NCI-H2029 treated with DMSO at 0.1 percent for 48 hours (cell line): ENCODE measurements around the gene CDK10.

Experiments used
- DNase-seq: peaks from one replicate; lab custom pipeline; 2025; lab: John Stamatoyannopoulos, UW

Gene CDK10

DNA sequence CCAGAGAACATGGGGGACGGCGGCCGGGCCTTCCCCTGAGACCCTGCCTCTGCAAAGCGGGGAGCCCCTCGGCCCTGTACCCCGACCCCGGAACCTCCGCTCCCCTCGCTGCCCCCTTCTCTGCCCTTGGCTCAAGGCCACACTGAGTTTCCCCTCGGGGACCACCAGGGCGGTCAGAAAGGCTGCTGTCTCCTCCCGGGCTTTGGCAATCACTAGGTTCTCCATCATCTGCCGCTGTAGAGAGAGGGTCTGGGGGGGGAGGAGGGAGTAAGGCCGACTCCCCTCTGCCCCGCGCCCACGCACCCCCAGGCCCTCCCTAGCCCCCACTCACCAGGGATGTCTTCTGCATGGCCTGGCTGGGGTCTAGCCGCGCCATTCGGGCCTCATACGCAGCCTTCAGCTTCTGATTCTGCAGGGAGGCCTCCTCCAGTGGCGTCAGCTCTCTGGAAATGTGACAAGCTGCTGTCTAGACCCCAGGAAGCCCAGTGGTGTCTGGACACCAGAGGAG lies 25.8 kb downstream of the CDK10 start:
- no peak for DNase-seq

DNA sequence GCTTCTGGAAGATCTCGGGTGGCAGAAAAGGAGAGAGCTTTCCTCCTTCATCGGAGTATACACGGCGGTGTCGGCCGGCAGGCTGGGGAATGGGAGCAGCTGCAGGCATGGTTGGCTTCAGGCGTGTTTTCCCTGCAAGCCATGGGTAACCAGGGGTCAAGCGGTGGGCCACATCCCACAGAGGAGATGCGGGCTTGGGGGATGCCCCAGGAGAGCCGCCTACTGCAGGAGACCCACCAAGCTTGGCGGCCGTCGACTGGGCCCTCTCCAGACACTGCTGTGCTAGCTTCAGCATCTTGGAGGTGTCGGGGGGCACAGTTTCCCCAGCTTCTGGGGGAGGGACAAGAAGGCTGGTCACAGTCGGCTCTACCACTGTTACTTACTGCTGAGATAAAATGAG lies 30.0 kb downstream of the CDK10 start:
- no peak for DNase-seq

DNA sequence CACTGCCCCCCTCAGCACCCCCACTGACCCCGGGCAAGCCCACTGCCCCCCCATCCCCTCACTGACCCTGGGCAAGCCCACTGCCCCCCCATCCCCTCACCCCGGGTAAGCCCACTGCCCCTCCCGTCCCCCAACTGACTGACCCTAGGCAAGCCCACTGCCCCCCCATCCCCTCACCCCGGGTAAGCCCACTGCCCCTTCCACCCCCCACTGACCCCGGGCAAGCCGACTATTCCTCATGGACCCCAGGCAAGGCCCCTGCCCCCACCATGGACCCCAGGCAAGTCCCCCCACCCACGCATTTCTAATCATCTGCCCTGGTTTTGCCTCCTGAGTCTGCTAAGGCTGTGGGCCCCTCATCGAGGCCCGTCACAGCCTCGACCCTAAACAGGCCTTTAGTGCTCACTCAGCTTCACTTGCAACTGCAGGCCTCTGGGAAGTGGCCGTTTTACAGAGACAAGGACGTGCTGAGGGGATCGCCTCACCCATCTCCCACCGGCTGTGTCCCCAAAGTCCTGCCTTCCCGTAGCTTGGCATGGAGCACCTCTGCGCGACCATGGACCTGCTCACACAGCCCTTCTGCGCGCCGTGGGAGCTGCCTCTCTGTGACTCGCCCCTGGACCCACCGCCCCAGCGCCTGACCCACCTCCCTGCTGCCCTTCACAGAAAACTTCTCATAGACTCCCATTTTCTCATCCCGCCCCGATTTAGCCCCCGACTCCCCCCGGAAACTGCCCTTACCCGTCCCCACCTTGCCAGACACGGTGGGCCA lies 30.6 kb downstream of the CDK10 start:
- no peak for DNase-seq

DNA sequence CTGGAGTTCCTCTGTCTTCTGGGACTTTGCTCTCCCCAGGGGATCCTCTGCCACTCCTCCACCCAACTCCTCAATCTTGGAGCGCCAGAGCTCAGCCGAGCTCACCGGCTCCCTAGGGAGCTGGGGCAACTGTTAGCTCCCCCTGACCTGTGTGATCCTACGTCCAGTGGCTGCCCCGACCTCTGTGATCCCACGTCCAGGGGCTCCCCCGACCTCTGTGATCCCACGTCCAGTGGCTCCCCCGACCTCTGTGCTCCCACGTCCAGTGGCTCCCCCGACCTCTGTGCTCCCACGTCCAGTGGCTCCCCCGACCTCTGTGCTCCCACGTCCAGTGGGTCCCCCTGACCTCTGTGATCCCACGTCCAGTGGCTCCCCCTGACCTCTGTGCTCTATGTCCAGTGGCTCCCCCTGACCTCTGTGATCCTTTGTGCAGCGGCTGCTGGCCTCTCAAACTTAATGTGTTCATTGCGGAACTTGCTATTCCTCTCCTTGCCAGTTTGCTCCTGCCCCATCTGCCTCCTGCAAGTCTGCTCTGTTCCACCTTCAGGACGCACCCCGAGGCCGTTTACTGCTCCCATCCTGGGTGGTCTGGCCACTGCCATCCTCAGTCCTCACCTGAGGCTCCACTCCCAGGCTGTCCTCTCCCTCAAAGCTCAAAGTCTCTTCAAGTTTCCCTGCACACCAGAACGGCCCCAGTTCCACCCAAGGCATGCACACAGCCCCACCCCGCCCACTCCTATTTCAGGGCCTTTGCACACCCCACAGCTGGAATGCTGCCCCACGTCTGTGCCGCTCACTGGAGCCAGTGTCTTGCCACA lies 31.4 kb downstream of the CDK10 start:
- no peak for DNase-seq

DNA sequence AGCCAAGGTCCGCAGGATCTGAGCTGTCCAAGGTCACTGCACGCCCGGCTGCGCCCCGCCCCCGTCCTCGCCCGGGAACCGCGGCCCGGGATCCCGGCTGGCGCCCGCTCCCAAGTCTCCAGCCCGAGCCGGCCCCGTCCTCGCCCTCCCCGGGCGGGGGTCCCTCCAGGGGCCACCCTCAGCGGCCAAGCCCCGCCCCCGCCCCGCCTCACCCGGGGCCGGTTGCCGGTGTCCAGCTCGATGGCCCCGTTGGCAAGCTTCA lies 34.0 kb downstream of the CDK10 start:
- DNase-seq = no peak

DNA sequence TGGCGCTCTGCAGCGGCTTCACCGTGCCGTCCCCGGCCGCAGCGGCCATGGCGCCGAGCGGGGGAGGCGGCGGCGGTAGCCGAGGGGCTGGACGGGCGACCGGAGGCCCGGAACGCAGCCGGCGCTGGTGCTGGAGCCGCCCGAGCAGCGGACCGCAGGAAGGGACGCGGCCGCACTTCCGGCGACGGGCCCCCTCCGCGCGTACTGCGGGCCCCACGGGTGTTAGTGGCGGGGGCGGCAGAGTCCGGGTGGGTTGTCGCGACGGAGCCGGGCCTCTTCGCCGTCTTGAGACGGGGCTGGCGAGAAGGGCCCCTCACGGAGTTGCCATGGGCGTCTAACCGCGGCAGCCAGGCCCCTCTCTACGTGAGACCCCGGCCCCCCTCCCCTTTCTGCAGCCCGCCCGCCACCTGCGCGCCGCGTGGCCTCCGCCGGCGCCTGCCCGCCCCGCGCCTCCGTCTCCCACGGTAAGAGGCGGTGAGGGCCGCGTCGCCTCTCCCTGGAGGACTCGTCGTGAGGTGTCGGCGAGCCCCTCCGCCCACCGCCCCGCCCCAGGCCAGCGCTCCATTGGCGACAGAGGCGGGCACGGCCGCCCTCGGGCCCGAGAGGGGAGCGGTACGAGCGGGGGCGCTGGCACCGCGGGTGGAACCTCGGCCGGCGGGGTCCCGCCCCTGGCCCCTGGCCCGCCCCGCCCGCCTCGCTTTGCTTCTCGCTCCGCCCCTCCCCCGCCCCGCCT lies 34.5 kb downstream of the CDK10 start, which contains the start of the genes VPS9D1 and ZNF276:
Gene VPS9D1 (minus strand): TSS at position 86 of the 733 bp plus-strand sequence. CDS start 37 bp downstream, at position 49.
Gene ZNF276 (plus strand): TSS at position 725 of the 733 bp plus-strand sequence. CDS start 104 bp downstream, outside the sequence.
- DNase-seq = no peak

DNA sequence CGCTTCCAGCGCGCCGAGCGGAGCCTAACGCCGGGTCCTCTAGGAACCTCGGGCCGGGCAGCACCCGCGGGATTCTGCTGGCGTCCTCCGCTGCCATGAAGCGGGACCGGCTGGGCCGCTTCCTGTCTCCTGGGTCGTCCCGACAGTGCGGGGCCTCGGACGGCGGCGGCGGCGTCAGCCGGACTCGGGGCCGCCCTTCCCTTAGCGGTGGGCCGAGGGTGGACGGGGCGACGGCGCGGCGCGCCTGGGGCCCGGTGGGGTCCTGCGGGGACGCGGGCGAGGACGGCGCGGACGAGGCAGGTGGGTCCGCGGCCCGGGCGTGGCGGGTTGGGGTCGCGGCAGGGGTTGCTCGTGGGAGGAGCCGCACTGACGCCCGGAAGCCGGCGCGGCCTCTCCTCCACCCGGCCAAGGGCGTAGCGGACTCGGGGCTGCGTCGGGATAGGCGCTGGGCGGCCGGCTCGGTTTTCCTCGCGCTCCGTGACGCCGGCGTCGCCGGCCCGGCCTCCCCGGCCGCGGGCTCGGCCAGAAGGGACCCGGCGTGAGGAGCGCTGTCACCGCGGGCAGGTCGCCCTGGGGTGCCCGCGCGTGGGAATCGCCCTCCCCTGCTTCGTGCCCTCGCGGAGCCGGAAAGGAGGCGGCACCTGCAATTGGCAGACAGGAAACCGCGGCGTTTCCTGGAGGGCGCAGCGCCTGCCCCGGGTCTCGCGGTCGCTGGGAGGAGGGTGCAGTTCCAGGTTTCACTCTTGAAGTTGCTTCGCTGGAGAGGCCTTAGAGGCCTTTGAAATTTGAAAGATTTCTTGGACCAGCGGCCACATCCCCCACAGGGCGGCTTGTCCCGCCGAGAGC lies 35.3 kb downstream of the CDK10 start:
- DNase-seq = no peak

DNA sequence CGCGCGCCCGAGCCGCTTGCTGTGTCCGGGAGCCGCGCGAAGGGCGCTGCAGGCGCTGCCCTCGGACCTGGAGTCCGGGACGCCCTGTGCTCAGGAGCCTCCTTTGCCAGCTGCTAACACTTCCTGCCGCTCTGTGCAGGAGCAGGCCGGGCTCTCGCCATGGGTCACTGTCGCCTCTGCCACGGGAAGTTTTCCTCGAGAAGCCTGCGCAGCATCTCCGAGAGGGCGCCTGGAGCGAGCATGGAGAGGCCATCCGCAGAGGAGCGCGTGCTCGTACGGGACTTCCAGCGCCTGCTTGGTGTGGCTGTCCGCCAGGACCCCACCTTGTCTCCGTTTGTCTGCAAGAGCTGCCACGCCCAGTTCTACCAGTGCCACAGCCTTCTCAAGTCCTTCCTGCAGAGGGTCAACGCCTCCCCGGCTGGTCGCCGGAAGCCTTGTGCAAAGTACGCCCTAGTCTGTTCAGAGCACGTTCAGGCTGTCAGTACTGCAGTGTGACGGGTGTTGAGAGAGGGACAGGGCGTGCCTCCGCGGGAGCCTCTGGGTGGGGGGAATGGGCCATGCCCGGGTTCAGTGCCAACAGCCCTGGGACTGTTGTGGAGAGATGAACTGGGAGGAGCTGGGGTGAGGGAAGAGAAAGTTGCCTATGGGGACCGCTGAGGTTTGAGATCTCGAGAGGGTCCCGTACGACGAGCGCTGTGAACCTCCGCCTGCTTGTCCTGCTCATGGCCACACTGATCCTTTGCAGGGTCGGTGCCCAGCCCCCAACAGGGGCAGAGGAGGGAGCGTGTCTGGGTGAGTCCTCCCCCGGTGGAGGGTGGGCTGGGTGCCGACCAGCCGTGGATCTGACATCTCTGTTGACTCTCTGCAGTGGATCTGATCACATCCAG lies 36.1 kb downstream of the CDK10 start:
- DNase-seq = no peak

DNA sequence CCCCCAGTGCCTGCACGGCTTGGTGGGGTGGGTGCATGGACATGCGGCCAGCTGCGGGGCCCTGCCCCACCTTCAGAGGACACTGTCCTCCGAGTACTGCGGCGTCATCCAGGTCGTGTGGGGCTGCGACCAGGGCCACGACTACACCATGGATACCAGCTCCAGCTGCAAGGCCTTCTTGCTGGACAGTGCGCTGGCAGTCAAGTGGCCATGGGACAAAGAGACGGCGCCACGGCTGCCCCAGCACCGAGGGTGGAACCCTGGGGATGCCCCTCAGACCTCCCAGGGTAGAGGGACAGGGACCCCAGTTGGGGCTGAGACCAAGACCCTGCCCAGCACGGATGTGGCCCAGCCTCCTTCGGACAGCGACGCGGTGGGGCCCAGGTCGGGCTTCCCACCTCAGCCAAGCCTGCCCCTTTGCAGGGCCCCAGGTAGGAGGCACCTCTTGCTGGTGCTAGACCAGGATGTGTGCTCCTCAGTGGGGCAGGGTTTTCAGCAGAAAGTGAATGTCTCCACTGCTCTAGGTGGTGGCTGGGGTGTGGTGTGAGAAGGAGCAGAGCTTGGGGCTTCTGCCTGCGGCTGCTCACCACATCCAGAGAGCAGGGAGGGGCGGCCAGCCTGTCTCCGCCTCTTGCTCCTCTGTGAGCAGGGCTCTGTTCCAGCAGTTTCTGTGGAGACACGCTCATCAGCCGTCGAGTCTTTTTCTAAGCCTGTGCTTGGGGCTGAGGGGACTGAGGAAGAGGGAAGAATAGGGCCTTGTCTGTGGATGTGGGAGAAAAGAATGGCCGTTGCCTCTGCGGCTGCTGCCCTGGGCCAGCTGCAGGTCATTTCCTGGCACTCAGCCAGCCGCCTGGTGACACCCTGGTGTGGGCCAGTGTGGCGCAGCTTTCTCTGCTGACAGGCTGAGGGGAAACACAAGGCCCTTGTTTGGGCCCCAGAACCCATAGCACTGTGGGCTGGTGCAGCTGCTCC lies 37.1 kb downstream of the CDK10 start:
- no peak for DNase-seq

DNA sequence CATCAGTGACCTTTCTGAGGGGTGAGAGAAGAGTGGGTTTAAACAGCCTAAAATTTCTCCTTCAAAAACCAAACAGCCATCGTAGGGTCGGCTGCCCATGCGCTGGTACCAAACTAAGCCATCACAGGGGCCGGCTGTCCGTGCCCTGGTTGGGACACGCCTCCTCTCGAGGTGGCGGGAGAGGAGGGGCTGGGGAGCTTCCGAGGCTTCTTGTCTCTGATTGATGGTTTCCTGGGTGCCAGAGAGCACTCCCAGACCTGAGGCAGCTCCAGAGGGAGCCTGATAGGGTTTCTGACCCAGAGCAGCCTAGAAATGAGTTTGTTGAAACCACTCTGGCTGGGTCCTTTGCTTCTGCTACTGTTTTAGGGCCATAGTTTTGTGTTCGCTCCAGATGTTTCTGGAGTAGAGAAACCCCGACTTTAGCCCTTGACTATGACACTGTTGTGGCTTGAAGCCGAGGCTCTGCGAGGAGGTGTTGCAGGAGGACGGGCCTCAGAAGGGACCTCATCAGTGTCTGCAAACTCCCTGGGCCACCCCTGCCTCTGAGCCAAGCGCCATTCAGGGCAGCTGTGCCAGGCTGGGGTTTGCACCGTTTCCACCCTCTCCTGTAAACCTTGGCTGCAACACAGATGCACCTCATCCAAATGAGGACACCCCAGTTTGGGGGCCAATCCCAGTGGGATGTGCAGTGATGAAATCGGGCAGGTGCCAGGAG lies 41.1 kb downstream of the CDK10 start:
- DNase-seq = no peak

DNA sequence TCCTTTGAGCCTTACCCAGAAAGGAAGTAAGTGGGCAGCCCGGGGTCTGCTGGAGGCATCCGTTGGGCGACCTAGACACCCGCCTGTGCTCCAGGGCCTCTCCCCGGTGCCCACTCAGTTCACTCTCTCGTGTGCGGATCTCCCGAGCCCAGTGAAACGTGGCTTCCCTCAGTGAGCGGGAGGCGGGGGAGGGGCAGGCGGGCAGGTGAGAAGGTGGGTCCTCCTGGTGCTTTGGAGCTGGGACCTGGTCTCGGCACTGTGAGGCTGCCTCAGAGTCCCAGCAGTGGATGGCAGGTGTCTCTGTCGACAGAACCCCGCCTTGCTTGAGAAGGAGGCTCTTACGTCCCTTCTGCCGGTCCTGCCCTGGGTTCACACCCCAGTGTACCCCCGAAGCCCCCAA lies 42.8 kb downstream of the CDK10 start:
- DNase-seq = no peak

DNA sequence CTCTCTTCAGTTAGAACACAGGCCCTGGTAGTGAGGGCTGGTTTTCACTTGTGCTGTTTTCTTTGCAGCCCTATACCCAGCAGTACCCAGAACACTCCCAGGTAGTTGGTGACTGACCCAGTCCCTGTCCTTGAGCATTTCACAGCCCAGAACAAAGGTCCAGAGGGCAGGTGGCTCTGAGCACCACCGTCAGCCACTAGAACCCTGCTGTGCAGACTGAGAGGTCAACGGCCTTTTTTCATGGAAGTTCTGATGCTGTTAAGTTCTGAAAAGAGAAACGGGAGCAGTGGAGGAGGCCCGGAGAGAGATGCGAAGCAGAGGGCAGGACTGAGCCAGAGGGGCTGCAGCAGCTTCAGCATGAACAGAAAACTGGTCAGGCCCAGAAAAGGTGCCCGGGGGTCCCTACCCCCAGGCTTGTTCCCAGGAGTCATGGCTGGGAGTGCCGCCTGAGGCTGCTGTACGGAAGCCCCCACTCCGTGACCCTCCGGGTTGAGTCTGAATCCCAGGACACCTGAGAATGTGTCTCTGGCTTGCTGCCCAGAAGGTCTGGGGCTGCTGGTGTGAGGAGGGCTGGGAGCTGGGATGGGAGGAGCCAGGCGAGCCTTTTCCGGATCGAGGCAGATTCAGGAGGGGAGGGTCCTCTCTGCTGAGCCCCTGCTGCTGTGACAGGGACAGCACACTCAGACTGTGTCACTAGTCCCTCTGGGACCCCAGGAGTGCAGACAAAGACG lies 43.5 kb downstream of the CDK10 start:
- no peak for DNase-seq

DNA sequence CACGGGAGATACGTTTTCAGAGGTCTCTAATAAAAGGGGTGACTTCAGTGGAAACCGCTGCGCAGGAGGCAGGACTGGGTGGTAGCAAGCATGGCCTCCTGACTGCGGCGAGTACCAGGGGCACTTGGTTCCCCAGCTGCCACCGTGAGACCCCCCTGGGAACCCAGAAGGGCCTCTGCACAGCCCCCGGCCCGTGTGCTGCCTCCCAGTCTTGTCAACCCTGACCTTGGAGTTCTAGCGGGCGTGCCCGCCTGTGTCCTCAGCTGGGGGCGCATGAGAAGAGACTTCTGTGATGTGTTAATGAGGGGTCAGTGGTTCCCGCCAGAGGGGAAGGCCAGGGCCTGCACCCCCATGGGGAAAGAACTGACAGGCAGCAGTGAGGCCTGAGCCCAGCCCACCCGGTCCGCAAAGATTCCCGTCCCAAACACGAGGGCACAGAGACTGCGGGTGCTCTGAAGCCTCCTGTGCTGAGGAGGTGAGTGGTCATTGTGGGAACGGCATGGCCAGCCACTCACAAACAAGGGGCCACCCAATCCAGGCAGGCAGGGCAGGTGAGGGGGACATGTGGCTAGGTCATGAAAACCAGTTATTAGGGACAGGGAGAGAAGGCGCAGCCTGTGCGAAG lies 44.2 kb downstream of the CDK10 start:
- DNase-seq = no peak

DNA sequence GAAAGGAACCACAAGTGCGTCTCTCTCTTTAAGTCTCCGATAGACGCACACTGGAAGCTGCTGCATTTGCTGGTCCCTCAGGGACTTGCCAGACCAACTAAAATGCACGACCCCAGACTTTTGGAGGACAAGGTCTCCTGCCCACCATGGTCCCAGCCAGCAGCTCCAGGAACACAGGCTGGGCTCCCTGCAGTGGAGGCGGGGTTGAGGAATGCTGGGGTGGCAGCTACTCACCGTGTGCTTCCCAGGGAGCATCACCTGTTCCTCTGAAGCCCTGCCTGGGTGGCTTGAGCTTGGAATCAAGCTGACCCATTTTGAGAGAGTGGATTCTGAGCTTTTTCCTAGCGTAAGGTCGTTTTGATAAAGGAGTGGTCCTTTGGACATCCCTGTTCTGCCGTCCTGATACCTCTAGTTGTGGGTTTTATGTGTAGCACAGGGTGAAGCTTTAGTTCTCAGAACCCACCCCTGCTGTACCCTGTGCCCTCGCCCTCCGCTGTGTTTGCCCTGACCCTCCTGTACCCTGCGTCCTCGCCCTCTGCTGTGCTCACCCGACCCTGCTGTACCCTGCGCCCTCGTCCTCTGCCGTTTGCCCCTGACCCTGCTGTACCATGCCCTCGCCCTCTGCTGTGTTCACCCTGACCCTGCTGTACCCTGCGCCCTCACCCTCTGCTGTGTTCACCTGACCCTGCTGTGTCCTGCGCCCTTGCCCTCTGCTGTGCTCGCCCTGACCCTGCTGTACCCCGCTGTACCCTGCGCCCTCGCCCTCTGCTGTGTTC lies 45.8 kb downstream of the CDK10 start:
- no peak for DNase-seq

DNA sequence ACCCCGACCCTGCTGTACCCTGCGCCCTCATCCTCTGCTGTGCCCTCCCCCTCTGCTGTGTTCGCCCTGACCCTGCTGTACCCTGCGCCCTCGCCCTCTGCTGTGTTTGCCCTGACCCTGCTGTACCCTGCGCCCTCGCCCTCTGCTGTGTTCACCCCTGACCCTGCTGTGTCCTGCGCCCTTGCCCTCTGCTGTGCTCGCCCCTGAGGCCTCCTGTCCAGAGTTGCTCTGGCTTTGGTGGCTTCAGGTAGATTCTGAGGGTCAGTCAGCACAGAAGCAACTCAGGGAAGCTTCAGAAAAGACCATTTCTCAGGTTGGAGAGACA lies 46.4 kb downstream of the CDK10 start:
- no peak for DNase-seq

DNA sequence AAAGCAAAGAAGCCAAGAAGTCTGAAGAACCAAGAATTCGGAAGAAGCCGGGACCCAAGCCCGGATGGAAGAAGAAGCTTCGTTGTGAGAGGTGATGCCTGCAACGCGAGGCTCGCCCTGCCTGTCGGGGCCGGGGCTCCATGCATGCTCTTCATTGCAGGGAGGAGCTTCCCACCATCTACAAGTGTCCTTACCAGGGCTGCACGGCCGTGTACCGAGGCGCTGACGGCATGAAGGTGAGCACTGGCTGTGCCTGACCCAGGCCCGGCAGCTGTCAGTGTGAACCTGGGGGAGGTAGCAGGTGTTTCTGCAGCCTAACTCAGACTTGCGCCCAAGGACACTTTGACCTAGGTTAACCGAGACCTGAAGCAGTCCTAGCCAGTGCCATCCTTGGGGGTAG lies 46.8 kb downstream of the CDK10 start:
- DNase-seq = no peak

DNA sequence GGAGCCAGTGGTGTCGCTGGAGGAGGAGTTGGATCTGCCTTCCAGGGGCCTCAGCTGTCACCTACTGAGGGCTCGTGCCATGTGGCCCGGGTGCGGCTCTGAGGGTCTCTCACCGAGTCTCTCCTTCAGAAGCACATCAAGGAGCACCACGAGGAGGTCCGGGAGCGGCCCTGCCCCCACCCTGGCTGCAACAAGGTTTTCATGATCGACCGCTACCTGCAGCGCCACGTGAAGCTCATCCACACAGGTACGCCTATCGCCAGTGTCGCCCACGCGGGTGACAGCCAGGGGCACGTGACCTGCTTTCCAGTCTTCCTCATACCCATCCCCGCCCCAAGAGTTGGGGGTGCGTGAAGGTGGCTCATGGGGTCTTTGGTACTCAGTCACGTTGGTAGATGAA lies 47.3 kb downstream of the CDK10 start:
- DNase-seq = no peak
